Thyroid gland (tissue), 4 donors: ENCODE measurements around the gene KRT81. TPM values are rescaled to one million over a fixed set of nuclear protein-coding genes. Genes with fewer than 3 reads are reported as not detected.

Source experiments
- DNase-seq, 2 donors: peaks; one replicate each; pipeline ENCODE4 v3.0.0-alpha.2; 2019
- H3K27ac ChIP-seq, 3 donors: fragments of 200-600 bp; sonication (generic); 1 replicate in 2 of 3; 2 replicates in 1 of 3; pipeline ENCODE4 v1.5.1; 2016 to 2019; ENCODE audit warnings: mild to moderate bottlenecking in 1 of 3, moderate library complexity in 1 of 3
- H3K27me3 ChIP-seq: fragments of 200-600 bp; sonication (generic); one replicate; pipeline ENCODE4 v1.5.1; 2019
- H3K36me3 ChIP-seq, 2 donors: fragments of 200-600 bp; sonication (generic); one replicate each; pipeline ENCODE4 v1.5.1; 2016 to 2019
- H3K4me1 ChIP-seq, 2 donors: fragments of 200-600 bp; sonication (generic); one replicate each; pipeline ENCODE4 v1.5.1; 2017 to 2019
- H3K4me3 ChIP-seq, 3 donors: fragments of 200-600 bp; sonication (generic); replicated peaks in 1 of 3; 1 replicate in 2 of 3; 2 replicates in 1 of 3; pipeline ENCODE4 v1.5.1; 2016; ENCODE audit warnings: mild to moderate bottlenecking in 1 of 3
- H3K9me3 ChIP-seq: fragments of 200-600 bp; sonication (generic); one replicate; pipeline ENCODE4 v1.5.1; 2017
- CTCF ChIP-seq, 6 experiments: fragments of 200-600 bp in 3 of 6; fragments of 450-650 bp in 3 of 6; sonication (generic) in 3 of 6; IDR thresholded peaks; one replicate each; pipeline ENCODE4 v1.5.1; 2016 to 2019; ENCODE audit warnings: antibody characterized with exemption in 6 of 6, mild to moderate bottlenecking in 2 of 6, inconsistent platforms in 1 of 6, moderate library complexity in 1 of 6
- POLR2A ChIP-seq, 2 donors: fragments of 450-650 bp; IDR thresholded peaks; one replicate each; pipeline ENCODE4 v1.6.1; 2017; ENCODE audit warnings: antibody characterized with exemption in 2 of 2, mild to moderate bottlenecking in 2 of 2, moderate library complexity in 1 of 2
- WGBS, 2 donors: methylation state at CpG; one replicate each; pipeline ENCODE4 v1.1.5; 2017; 5-methylcytosine and 5-hydroxymethylcytosine counted together
- intact Hi-C: fragments of 100-400 bp; cut with DNase I; formaldehyde crosslinking; loops from one replicate; pipeline ENCODE4 v1.15.1; 2023
- total RNA-seq, 4 donors: library from RNA; depleted of rRNA; stranded (reverse); fragments of >200 nt; gene quantifications; one replicate each; pipeline ENCODE4 v1.2.3, GENCODE V29; 2016

Gene KRT81
- total RNA-seq, 4 donors from 2014 or later: 0.11 to 0.71 TPM; not detected in 2

- Histone ChIP-seq H3K4me1 (peaks cover 15 to 18% of the 10 kb centered on the region in 2 donors), H3K27me3 (no peaks in the 10 kb centered on the region), H3K27ac (no peak overlapping the region), H3K4me3 (no peak overlapping the region), H3K36me3 (no peaks in the 10 kb centered on the region), H3K9me3 (no peaks in the 10 kb centered on the region)
- TF ChIP-seq CTCF (IDR thresholded peaks at IDR 0.05) (no peak), POLR2A (IDR thresholded peaks at IDR 0.05) (no peak)
- WGBS, 2 donors: 93 to 98% methylated on average over 2 of the region's 2 CpGs
- DNase-seq: no peak
- intact Hi-C loops: no loop called here
Measured at GRCh38 chr12:52285172-52285745, 6.1 kb downstream of the KRT81 start.

GRCh38 chr12:52284562-52285171, 6.7 kb downstream of the KRT81 start:
- H3K36me3 ChIP-seq: no peaks in the 10 kb centered on the region
- intact Hi-C loops: no loop called here
- peaks cover 21 to 24% of the 10 kb centered on the region in 2 donors for H3K4me1 ChIP-seq
- H3K27ac ChIP-seq: peak overlapping the region in 1 of 3 donors; percentile 0
- H3K9me3 ChIP-seq: no peaks in the 10 kb centered on the region
- DNase-seq: no peak
- H3K4me3 ChIP-seq: no peak overlapping the region
- H3K27me3 ChIP-seq: no peaks in the 10 kb centered on the region
- WGBS, 2 donors: 59 to 75% methylated on average over 4 of the region's 4 CpGs
- no peak for TF ChIP-seq CTCF (IDR thresholded peaks at IDR 0.05)
- TF ChIP-seq POLR2A (IDR thresholded peaks at IDR 0.05): no peak

DNA sequence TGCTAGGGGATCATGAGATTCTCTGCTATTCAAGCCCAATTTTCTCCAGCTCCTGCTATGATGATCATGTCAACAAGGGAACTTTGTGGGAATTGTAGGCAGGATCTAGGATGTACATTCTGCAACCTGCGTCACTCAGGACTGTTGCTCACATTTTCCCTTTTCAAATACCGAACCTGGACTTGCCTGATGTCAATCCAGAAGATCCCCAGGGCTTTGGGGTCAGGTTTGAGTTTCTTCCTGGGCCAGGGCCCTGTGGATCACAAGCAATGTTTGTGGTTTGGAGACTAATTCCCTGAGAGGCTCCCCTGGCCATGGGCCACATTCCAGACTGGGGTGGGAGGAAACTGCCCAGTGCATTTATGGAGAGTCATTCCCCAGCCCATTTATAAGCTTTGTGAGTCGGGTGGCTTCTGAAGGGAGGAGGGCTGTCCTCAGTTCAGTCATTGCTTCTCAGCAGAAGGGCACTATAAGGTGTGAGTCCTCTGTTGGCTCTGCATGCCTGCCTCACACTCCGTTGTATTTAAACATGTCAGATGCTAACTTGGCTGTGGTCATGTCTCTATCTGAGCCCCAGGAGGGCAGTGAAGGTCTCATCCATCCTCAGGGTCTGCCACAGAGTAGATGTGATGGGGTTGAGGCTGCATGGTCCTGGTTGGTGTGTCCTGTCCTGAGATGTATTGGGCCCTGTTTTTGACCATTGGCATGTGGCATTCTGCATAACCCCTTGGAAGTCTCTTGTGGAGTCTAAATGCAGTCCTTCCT, 10.4 kb downstream of the KRT81 start:
- DNase-seq: peak; percentile 77 to 84
- TF ChIP-seq POLR2A (IDR thresholded peaks at IDR 0.05) (peak in 1 of 2 donors; percentile 42), CTCF (IDR thresholded peaks at IDR 0.05) (no peak)
- Histone ChIP-seq H3K27me3 (no peaks in the 10 kb centered on the region), H3K4me3 (no peak overlapping the region), H3K36me3 (no peaks in the 10 kb centered on the region), H3K4me1 (peaks cover 31 to 44% of the 10 kb centered on the region in 2 donors), H3K9me3 (no peaks in the 10 kb centered on the region), H3K27ac (peak overlapping the region; percentile 97 to 99 (median 98))
- intact Hi-C loops: no loop called here
- 38 to 58% methylated on average over 4 of the region's 4 CpGs for WGBS, 2 donors

- peaks cover 31 to 44% of the 10 kb centered on the region in 2 donors for H3K4me1 ChIP-seq
- H3K27me3 ChIP-seq: no peaks in the 10 kb centered on the region
- WGBS, 2 donors: 19 to 30% methylated on average over 3 of the region's 3 CpGs
- intact Hi-C loops: no loop called here
- no peaks in the 10 kb centered on the region for H3K36me3 ChIP-seq
- TF ChIP-seq CTCF (IDR thresholded peaks at IDR 0.05): no peak
- TF ChIP-seq POLR2A (IDR thresholded peaks at IDR 0.05): peak in 1 of 2 donors; percentile 68
- no peak overlapping the region for H3K4me3 ChIP-seq
- peak overlapping the region; percentile 97 to 99 (median 98) for H3K27ac ChIP-seq
- peak; percentile 96 for DNase-seq
- no peaks in the 10 kb centered on the region for H3K9me3 ChIP-seq
Measured at GRCh38 chr12:52280319-52280795, 11.0 kb downstream of the KRT81 start.
